Osteoblast (primary cell): ENCODE results near the gene COL15A1. TPM values are rescaled to one million over a fixed set of nuclear protein-coding genes. Genes with fewer than 3 reads are reported as not detected.

ENCODE experiments used
- DNase-seq: peaks from one replicate; pipeline ENCODE4 v3.0.0; 2011; ENCODE audit warnings: low spot score, mixed read lengths; ENCODE audit not compliant: insufficient read length; ENCODE audit errors: missing footprints
- H2AFZ ChIP-seq: 2 replicates; pipeline ENCODE4 v1.6.0; 2011; ENCODE audit warnings: mild to moderate bottlenecking, low read length
- H3K27ac ChIP-seq: 2 replicates; pipeline ENCODE4 v1.5.1; 2011; ENCODE audit warnings: mild to moderate bottlenecking, low read depth, low read length, moderate library complexity
- H3K27me3 ChIP-seq: 2 replicates; pipeline ENCODE4 v1.6.0; 2012; ENCODE audit warnings: mild to moderate bottlenecking, control low read depth, inconsistent platforms, low read length, moderate library complexity; ENCODE audit not compliant: insufficient read depth
- H3K36me3 ChIP-seq: 2 replicates; pipeline ENCODE4 v1.5.1; 2011; ENCODE audit warnings: mild to moderate bottlenecking, low read length, control low read depth, moderate library complexity; ENCODE audit not compliant: insufficient read depth
- H3K4me1 ChIP-seq: 2 replicates; pipeline ENCODE4 v1.5.1; 2011; ENCODE audit warnings: mild to moderate bottlenecking, low read length, control low read depth, moderate library complexity; ENCODE audit not compliant: insufficient read depth
- H3K4me2 ChIP-seq: 2 replicates; pipeline ENCODE4 v1.6.0; 2011; ENCODE audit warnings: mild to moderate bottlenecking, low read length; ENCODE audit not compliant: insufficient read depth
- H3K4me3 ChIP-seq: fragments of 200-600 bp; sonication (generic); 3 replicates; pipeline ENCODE4 v1.5.1; 2012; ENCODE audit warnings: mild to moderate bottlenecking, low read length, inconsistent platforms; ENCODE audit not compliant: insufficient read depth
- H3K79me2 ChIP-seq: 2 replicates; pipeline ENCODE4 v1.6.0; 2012; ENCODE audit warnings: mild to moderate bottlenecking, low read length, control low read depth, inconsistent platforms; ENCODE audit not compliant: insufficient read depth
- H3K9me3 ChIP-seq: 2 replicates; pipeline ENCODE4 v1.5.1; 2011; ENCODE audit warnings: low read depth, low read length, control low read depth
- H4K20me1 ChIP-seq: 2 replicates; pipeline ENCODE4 v1.6.0; 2012; ENCODE audit warnings: mild to moderate bottlenecking, low read length, control low read depth; ENCODE audit not compliant: insufficient read depth
- CTCF ChIP-seq: IDR thresholded peaks from 2 replicates; pipeline ENCODE4 v1.5.1; 2011; ENCODE audit warnings: mild to moderate bottlenecking, low read depth, low read length, moderate library complexity; ENCODE audit errors: extremely low read depth
- total RNA-seq: library from RNA; depleted of rRNA; stranded (reverse); fragments of >200 nt; gene quantifications from 2 replicates; pipeline ENCODE4 v1.2.3, GENCODE V29; 2012

The COL15A1 gene
- total RNA-seq, 1 donor: 29.3 TPM

GRCh38 chr9:98978231-98978681 is 34.5 kb downstream of the COL15A1 start:
- H3K27ac ChIP-seq: no peak overlapping the region
- DNase-seq: no peak
- no peaks in the 10 kb centered on the region for H3K79me2 ChIP-seq
- no peak for TF ChIP-seq CTCF
- H4K20me1 ChIP-seq: no peaks in the 10 kb centered on the region
- H2AFZ ChIP-seq: no peak overlapping the region
- H3K9me3 ChIP-seq: no peaks in the 10 kb centered on the region
- H3K27me3 ChIP-seq: peaks cover 73% of the 10 kb centered on the region
- H3K4me2 ChIP-seq: no peak overlapping the region
- no peaks in the 10 kb centered on the region for H3K36me3 ChIP-seq
- H3K4me1 ChIP-seq: peaks cover 9% of the 10 kb centered on the region
- no peak overlapping the region for H3K4me3 ChIP-seq

GRCh38 chr9:98980291-98980690 is 36.6 kb downstream of the COL15A1 start:
- H3K27me3 ChIP-seq: peaks cover 58% of the 10 kb centered on the region
- TF ChIP-seq CTCF: no peak
- DNase-seq: no peak
- H3K4me3 ChIP-seq: no peak overlapping the region
- H3K79me2 ChIP-seq: no peaks in the 10 kb centered on the region
- no peaks in the 10 kb centered on the region for H3K9me3 ChIP-seq
- H3K27ac ChIP-seq: no peak overlapping the region
- no peak overlapping the region for H3K4me2 ChIP-seq
- H2AFZ ChIP-seq: no peak overlapping the region
- H4K20me1 ChIP-seq: no peaks in the 10 kb centered on the region
- H3K4me1 ChIP-seq: peaks cover 16% of the 10 kb centered on the region
- H3K36me3 ChIP-seq: no peaks in the 10 kb centered on the region

GRCh38 chr9:98983295-98984268 is 39.9 kb downstream of the COL15A1 start:
- H3K36me3 ChIP-seq: no peaks in the 10 kb centered on the region
- H2AFZ ChIP-seq: no peak overlapping the region
- H4K20me1 ChIP-seq: no peaks in the 10 kb centered on the region
- no peak for TF ChIP-seq CTCF
- H3K79me2 ChIP-seq: no peaks in the 10 kb centered on the region
- H3K27me3 ChIP-seq: peaks cover 45% of the 10 kb centered on the region
- no peaks in the 10 kb centered on the region for H3K9me3 ChIP-seq
- DNase-seq: peak; percentile 93
- no peak overlapping the region for H3K4me3 ChIP-seq
- H3K27ac ChIP-seq: peak overlapping the region; percentile 15
- peak overlapping the region; percentile 12 for H3K4me2 ChIP-seq
- H3K4me1 ChIP-seq: peaks cover 28% of the 10 kb centered on the region

- H4K20me1 ChIP-seq: peaks cover 8% of the 10 kb centered on the region
- no peak for TF ChIP-seq CTCF
- DNase-seq: no peak
- H3K79me2 ChIP-seq: no peaks in the 10 kb centered on the region
- no peaks in the 10 kb centered on the region for H3K9me3 ChIP-seq
- no peaks in the 10 kb centered on the region for H3K36me3 ChIP-seq
- no peak overlapping the region for H3K4me3 ChIP-seq
- H3K27me3 ChIP-seq: peaks cover 26% of the 10 kb centered on the region
- H3K4me2 ChIP-seq: no peak overlapping the region
- H2AFZ ChIP-seq: no peak overlapping the region
- H3K4me1 ChIP-seq: peaks cover 47% of the 10 kb centered on the region
- H3K27ac ChIP-seq: no peak overlapping the region
Observed at GRCh38 chr9:98985596-98985995, 41.9 kb downstream of the COL15A1 start.
